Right renal pelvis (tissue), 4 donors: Measurements from ENCODE around the gene PER1. TPM values are rescaled to one million over a fixed set of nuclear protein-coding genes. Genes with fewer than 3 reads are reported as not detected.

Source experiments
- DNase-seq, 4 donors: peaks; one replicate each; pipeline ENCODE4 v3.0.0-alpha.2; 2013; ENCODE audit warnings: low read depth in 4 of 4, low spot score in 3 of 4, missing footprints in 1 of 4
- polyA plus RNA-seq, 4 donors: library from polyadenylated mRNA; unstranded; fragments of 120-200 nt; gene quantifications; one replicate each; pipeline ENCODE4 v1.2.1, GENCODE V29; 2013; ENCODE audit not compliant: insufficient read length in 4 of 4

PER1 gene, protein sequence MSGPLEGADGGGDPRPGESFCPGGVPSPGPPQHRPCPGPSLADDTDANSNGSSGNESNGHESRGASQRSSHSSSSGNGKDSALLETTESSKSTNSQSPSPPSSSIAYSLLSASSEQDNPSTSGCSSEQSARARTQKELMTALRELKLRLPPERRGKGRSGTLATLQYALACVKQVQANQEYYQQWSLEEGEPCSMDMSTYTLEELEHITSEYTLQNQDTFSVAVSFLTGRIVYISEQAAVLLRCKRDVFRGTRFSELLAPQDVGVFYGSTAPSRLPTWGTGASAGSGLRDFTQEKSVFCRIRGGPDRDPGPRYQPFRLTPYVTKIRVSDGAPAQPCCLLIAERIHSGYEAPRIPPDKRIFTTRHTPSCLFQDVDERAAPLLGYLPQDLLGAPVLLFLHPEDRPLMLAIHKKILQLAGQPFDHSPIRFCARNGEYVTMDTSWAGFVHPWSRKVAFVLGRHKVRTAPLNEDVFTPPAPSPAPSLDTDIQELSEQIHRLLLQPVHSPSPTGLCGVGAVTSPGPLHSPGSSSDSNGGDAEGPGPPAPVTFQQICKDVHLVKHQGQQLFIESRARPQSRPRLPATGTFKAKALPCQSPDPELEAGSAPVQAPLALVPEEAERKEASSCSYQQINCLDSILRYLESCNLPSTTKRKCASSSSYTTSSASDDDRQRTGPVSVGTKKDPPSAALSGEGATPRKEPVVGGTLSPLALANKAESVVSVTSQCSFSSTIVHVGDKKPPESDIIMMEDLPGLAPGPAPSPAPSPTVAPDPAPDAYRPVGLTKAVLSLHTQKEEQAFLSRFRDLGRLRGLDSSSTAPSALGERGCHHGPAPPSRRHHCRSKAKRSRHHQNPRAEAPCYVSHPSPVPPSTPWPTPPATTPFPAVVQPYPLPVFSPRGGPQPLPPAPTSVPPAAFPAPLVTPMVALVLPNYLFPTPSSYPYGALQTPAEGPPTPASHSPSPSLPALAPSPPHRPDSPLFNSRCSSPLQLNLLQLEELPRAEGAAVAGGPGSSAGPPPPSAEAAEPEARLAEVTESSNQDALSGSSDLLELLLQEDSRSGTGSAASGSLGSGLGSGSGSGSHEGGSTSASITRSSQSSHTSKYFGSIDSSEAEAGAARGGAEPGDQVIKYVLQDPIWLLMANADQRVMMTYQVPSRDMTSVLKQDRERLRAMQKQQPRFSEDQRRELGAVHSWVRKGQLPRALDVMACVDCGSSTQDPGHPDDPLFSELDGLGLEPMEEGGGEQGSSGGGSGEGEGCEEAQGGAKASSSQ (N-terminal part only)
- 10 to 100 TPM; 20.4 to 38.1 (median 25.5) TPM for polyA plus RNA-seq

DNA sequence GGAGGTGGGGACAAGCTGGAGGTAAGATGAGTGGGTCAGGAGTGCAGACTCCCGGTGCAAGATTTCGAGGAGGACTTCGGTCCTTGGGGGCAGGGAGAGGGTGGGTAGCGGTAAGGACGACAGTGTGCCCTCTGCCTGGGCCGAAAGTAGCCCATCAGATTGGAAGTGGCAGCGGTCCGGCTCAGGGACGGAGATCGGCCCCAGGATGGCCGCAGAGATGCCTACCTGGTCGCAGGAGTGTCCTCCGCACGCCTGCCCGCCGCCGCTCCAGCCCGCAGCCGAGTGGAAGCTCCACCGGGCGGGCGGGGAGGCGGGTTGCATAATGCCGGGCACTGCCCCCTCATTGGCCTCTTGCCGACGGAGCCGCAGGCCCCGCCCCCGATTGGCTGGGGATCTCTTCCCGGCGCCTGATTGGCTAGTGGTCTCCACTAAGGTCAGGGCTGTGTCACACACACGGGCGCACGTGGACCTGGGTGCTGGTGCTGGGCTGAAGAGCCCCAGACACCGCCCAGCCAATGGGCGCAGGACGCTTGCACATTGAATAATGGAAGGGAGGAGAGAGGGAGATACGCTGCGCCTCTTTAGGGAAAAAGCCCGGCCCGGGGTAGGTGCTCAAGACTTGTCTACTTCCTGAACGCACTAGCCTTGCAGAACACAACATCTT is at the start of gene PER1:
Gene PER1, minus strand, starts transcription at position 293 of the 664 bp plus-strand sequence. CDS start 1,698 bp downstream, outside the sequence.
- DNase-seq = peak in 2 of 4 donors; percentile 80 to 83

DNA sequence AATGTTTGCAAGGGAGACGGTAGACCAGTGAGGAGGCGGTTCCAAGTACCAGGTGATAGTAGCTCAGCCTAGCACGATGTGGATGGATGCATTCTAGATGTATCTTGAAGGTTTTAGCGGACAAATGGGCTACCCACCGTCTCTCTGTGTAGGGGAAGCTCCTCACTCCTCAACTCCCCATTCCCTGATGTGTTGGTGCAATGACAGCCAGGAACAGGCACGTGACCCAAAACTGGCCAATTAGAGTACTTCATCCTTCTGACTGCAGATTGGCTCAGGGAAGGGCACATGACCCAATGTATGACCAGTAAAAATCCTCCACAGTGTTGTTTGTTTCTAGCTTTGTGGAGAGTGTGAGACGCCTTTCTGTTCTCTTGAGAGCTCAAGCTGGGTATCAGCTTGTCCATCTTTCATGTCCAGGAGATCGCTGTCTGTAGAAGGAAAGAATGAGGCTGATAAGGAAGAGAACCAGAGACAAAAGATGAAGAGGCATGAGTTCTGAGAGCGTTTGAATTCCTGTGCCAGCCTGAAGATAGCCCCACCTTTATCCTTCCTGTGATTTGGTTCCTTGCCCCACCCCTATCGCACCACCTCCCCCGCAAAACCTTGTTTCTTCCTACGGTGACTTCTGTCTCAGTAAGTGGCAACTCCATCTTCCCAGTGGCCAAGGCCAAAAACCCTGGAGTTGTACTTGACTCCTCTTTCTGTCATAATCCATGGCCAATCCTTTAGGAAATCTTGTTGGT is 40.0 kb upstream of the PER1 start:
- DNase-seq = peak in 3 of 4 donors; percentile 63 to 85 (median 79)

DNA sequence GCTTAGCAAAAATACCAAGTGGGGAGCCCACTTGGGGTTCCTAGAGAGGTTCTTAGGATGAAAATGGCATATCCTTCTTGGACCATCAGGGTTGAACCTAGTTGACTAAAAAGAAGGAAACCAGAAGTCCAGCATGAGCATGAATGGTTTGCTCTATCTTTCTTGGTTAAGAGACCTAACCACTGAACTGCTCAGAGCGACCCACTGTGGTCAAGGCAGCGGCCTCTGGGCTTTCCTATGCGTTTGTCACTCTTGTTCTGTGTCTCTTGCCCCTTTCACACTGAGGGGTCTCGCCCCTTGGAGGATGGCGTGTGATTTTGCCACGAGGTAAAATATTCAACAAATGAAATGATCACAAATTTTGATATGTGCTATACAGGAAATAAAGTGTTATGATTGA is 38.3 kb upstream of the PER1 start:
- no peak for DNase-seq

DNA sequence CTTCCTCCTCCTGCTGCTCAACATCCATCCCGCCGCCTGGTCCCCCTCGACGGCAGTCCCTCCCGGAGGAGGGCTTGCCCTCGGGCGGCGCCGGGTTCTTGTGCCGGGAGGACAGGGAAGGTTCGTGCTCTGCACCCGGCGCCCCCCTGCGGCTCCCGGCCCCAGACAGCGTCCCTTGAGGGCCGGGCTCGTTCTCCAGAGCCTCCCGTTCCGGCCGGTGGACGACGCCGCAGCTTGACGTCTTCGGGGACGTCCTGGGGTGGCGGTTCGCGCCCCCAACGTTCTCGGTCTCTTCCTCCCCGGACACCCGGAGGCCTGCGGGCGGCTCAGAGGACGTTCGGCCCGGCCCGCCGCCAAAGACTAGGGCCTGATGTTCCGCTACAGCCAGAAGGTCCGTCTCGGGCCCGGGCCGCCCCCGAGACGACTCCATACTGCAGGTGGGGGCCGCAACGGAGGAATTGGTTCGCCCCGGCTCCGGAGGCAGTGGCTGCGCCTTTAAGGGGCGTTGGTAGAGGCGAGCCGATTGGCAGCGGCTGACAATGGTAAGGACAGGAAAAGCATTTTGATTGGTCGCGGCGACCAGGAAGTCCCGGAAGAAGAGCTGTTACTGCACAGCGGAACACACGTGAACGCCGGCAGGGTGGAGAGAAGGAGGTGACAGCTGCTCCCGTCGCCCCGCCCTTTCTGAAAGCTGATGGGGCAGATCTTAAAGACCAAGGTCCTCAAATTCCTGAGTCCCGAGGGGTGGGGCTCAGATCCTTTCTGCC is 37.7 kb upstream of the PER1 start, which contains the start of gene BORCS6:
Gene BORCS6, minus strand, starts transcription at position 470 of the 767 bp plus-strand sequence. Its CDS starts 40 bp downstream, at position 430.
- DNase-seq = peak; percentile 86 to 92 (median 91)

DNA sequence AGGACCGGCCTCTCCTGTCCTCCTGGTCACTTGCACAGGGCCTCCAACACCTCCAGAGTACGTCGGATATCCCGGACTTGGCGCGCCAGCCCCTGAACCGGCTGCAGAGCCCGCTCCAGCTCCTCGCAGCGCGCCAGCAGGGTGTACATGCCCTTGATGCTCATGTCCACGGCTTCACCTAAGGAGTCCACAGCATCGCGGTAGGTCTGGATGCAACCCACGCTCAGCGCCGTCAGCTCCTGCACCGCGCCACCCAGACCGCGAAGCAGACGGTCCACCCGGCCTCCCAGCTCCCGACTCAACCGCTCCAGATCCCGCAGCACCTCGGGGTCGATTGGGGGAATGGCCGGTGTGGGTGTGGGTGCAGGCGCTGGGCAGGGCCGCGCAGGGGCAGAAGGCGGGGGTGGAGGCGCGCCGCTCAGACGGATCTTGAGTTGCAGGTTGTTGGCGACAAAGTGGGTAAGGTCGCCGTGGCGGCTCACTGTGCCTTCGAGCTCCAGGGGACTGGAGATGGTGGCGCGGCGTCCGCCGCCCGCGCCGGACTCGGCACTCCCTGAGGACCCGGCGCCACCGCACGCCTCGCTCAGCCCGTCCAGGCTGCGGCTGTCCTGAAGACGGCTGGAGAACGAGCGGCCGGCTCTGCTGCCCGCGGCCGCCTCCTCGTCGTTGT is 37.0 kb upstream of the PER1 start:
- DNase-seq = no peak

DNA sequence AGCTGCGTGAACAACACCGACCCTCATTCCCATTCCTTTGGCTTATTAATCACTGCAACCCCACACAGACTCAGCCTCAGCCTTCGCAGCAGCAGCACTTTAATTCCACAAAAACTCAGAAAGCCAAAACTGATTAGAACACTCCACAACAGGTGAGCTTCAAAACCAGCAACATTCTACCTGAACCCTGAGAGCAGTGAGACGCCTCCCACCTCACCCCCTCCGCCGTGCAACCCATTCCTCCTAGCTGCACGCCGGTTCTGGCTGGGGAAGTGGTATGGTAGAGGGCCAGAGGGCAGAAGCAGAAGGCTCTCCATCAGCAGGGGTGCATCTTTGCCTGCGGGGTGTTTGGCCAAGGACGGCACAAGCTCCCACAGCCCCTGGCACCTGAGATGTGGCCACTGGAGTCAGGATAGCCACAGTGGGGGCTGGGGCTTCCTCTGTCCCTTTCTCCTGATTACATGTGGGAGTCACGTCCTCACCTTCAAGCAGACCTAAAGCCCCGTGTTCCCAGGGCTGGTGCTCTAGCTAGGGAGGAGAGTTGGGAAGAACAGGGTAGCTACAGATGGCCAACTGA is 36.1 kb upstream of the PER1 start:
- no peak for DNase-seq

DNA sequence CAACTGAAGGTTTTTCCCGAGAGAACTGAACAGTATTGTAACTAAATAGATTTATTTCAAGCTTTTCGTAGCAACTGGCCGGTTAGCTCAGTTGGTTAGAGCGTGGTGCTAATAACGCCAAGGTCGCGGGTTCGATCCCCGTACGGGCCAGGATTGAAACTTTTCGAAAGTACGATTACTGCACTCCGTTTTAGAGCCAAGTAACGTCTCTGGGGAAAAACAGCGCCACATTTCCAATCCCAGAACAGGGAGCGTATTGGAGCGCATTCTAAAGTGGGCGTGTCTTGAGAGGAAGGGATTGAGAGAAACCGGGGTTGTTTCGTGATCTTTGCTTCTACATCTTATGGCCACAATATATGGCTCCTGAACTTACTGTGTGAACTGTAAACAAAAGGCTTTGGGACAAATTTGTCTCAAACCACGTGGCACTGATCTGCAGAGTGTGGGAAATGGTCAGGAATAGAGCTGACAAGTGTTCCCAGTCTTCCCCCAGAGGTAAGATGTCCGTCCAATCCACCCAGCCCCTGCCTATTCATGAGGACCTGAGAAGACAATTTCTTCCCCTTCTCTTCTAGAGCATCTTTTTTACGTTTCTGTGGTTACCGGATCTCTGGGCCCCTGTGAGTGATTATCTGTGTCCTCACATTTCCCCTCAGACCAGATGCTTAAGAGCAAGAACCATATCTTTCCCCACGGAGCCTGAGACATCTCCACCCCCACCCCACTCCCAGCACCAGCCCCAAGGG is 35.5 kb upstream of the PER1 start:
- peak; percentile 91 to 93 (median 92) for DNase-seq

DNA sequence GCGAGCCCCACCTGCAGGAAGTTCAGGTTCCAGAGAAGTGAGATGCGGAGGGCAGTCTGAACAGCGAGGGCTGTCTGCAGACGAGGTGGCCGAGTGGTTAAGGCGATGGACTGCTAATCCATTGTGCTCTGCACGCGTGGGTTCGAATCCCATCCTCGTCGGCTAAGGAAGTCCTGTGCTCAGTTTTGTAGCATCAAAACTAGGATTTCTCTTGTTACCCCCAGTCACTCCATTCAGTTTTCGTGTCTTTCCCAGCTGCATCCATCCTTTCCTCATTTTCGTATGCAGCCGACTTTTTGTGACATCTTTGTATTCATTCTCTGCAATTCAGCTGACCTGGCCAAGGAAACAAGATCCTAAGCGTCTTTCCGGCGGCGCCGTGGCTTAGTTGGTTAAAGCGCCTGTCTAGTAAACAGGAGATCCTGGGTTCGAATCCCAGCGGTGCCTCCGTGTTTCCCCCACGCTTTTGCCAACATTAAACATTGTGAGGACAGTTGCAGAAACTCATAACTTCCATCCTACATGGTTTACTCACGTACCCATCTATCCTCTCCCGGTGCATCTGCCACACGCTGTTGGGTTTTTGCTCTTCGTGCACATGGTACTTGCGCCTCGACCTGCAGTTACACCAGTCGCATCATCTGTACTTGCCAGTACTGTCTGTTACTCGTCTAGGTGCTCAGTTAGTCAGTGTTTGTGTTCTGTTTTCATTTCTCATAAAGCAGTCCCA is 34.7 kb upstream of the PER1 start:
- DNase-seq = peak; percentile 91 to 95 (median 93)

DNA sequence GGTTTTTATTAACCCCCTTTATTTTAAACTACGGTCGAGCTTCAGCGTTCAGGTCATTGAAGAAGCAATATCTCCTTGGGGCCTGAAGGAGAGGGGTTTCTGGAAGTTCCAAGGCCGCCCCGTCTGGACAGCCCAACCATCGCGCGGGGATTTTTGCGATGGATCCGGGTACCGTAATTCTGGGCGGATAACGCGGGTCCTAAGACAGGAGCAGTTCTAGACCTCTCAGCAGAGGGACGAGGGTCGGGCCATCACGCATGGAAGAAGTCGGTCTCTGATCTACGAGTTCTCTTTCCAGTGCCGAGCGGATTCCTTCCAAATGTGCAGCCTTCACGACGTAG is 34.2 kb upstream of the PER1 start:
- no peak for DNase-seq

DNA sequence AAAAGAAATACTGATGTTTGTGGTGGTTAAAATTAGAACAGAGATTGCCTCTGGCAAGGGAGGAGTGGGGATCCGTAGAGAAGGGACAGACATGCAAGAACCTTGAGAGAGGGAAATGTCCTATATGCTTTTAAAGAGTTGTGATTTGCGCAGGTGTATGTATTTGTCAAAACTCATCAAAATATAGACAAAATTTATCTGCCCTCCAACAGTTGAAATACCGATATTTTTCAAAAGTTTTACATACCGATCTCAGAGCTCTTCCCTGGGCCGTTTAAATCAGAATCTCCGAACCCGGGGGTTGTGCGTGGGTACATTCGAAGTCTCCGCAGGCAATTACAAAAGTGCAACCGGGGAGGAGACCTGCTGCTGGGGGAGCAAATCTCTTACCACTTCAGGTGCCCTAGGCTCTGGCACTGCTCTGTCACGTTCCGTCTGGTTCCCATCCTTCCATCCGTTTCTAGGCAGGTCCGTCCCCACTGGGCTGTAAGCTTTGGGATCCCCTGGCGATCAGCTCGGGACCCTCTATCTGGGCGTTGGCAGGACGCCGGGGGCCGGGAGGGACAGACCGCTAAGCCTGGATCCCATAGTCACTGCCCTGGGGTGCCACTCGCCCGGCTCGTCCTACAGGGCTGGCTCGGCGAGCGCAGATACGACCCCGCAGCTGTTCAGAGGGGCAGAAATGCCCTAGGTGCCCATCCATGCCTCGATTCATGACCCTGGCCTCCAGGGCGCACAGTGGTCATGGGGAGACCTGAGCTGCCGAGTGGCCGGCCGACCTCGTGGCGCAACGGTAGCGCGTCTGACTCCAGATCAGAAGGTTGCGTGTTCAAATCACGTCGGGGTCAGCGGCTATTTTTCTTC is 33.6 kb upstream of the PER1 start:
- DNase-seq = peak in 1 of 4 donors; percentile 71

DNA sequence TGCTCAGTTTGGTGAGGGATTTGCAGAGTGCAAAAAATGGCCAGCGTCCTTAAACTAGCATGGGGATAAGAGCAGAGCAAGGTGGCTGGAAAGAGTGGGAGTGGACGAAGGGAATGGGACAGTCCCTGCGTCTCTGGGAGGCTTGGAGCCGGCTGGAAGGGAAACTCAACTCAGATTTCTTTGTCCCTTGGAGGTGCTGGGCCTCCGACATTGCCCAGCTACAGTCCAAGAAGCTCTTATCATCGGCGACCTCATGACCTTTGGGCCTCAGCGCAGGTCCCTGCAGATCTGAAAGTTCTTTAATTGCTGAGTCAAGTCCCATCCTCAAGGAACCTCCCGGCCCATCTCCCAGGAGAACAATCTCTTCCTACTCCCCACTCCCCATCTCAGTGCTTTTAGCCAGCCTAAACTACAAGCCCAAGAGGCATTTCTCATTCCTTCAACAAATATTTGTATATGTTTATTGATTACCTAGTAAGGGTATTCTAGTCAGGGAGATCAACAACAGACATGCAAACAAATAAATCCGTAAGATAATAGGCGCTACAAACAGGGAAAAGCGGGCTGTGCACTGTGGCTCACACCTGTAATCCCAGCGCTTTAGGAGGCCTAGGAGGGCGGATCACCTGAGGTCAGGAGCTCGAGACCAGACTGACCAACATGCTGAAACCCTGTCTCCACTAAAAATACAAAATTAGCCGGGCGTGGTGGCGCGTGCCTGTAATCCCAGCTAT is 25.0 kb upstream of the PER1 start:
- no peak for DNase-seq

DNA sequence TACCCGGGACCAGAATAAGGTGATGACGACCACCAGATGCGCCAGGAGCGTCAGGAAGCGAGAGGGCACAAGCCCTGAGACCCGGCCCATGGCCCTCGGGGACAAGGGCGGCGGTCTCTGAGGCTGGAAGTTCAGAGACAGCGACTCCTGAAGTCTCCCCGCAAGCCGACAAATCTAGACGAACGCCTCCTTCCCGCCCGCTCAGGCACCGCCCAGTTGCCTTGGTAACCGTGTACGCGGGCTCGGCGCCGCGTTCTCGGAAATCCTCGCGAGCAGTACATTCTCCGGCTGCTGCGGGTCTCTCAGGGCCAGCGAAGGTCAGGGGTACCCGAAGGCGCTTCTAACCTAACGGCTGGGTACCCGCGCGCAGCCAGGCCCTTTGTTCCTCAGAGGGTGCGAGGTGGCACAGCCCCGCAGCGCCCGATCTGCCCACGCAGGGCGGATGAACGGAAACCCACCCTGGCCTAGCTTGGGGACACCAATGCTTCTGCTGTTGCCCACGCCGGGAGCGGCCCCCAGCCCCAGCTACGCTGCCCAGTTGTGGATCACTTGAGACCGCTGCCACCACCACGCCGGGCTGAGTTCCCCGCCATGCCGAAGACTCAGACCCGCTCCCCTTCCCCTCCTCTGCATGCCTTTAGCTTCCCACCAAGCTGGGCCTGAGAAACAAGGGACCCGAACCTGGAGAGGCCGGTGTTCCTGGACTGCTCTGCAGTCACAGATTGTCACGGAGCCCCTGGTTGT is 24.2 kb upstream of the PER1 start, which contains the start of gene TMEM107:
Gene TMEM107, minus strand, starts transcription at position 184 of the 744 bp plus-strand sequence. Its CDS starts 94 bp downstream, at position 90.
- peak in 2 of 4 donors; percentile 81 to 87 for DNase-seq

DNA sequence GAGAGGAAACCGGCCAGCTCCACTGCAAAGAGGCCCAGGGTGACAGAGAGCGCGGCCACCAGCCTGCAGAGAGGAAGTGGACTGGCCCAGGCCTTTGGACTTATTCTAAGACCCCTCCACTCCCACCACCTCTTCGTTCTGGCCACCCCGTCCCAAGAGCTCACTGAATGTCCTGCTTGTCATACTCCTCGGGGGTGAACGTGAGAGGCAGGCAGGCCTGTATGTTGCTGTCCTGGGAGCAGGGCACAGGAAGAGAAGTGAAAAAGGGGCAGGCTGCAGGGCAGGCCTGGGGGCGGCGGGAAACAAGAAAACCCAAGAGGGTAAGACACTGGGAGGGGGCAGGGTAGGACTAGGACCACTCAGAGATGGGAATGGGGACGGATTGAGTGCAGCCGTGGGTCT is 23.6 kb upstream of the PER1 start:
- DNase-seq = no peak

DNA sequence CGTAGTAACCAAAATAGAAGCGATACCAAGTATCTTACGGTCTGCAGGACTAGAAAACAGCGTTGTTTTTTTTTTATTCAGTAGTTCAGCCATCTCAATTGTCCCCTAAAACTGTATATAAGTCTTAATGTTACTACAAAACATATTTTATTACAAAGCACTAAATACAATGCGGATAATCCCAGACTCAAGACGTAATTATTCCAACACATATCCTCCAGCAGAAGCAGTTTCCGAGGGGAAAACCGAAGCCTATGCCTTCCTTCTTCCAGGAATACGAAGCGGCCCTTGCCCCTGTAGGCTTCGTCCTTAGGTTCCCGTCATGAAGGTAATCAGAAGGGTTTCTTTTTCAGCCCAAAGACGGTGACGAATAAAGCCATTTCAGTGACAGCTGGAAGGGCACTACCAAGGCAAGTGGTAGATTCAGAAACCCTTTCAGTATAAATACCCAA is 21.7 kb upstream of the PER1 start:
- no peak for DNase-seq
